Measurements from ENCODE around the gene SRRM2.
"Not testable (repeated sequence)": the region's sequence is repeated elsewhere in the genome, so short reads cannot be mapped to it uniquely, and the experiment has no call there.

SRRM2 gene

GRCh38 chr16:2720064-2720457 is 32.4 kb upstream of the SRRM2 start, which contains the start of gene PRSS27:
Gene PRSS27 (minus strand): TSS chr16:2720224. CDS start chr16:2720160, 64 bp downstream.
- TF ChIP-seq CTCF (IDR thresholded peaks at IDR 0.05): no peak
- no peak for DNase-seq (ENCODE audit: low spot score)
- peak within 1 kb of the TSS; percentile 6 to 90 for H3K27ac ChIP-seq
- peak within 1 kb of the TSS; percentile 92 for H3K4me3 ChIP-seq

GRCh38 chr16:2720719-2721633 is 31.5 kb upstream of the SRRM2 start:
- DNase-seq (ENCODE audit: low spot score): peak; percentile 87
- H3K4me3 ChIP-seq: peak overlapping the region; percentile 92
- TF ChIP-seq CTCF (IDR thresholded peaks at IDR 0.05): peak; percentile 80
- peak overlapping the region; percentile 6 to 90 for H3K27ac ChIP-seq

GRCh38 chr16:2721634-2722173 is 30.7 kb upstream of the SRRM2 start:
- H3K27ac ChIP-seq: peak overlapping the region in 1 of 2 donors; percentile 90
- not testable (repeated sequence) for DNase-seq (ENCODE audit: low spot score)
- H3K4me3 ChIP-seq: peak overlapping the region; percentile 92

- no peak for TF ChIP-seq CTCF (IDR thresholded peaks at IDR 0.05)
- H3K27ac ChIP-seq: no peak overlapping the region
- no peak for DNase-seq (ENCODE audit: low spot score)
- H3K4me3 ChIP-seq: no peak overlapping the region
Observed at GRCh38 chr16:2724088-2724676, 28.3 kb upstream of the SRRM2 start.

- H3K4me3 ChIP-seq: no peak overlapping the region
- DNase-seq (ENCODE audit: low spot score): no peak
- no peak overlapping the region for H3K27ac ChIP-seq
- no peak for TF ChIP-seq CTCF (IDR thresholded peaks at IDR 0.05)
Observed at GRCh38 chr16:2724816-2725348, 27.6 kb upstream of the SRRM2 start.

GRCh38 chr16:2726923-2727322 is 25.5 kb upstream of the SRRM2 start:
- no peak for DNase-seq (ENCODE audit: low spot score)
- no peak overlapping the region for H3K27ac ChIP-seq
- no peak overlapping the region for H3K4me3 ChIP-seq
- TF ChIP-seq CTCF (IDR thresholded peaks at IDR 0.05): no peak

GRCh38 chr16:2728034-2728433 is 24.4 kb upstream of the SRRM2 start:
- no peak for DNase-seq (ENCODE audit: low spot score)
- no peak overlapping the region for H3K4me3 ChIP-seq
- no peak overlapping the region for H3K27ac ChIP-seq
- TF ChIP-seq CTCF (IDR thresholded peaks at IDR 0.05): no peak
